Measurements from ENCODE around the gene MAGEB5.

GRCh38 chrX:26215869-26216268 lies at the start of gene MAGEB5:
- TF ChIP-seq CTCF (conservative IDR thresholded peaks at IDR 0.05) = no peak
- no peak for TF ChIP-seq EZH2 (IDR thresholded peaks at IDR 0.05; ENCODE audit: low read depth)
